A673 (cell line): ENCODE measurements around the gene SCAANT1. TPM values are rescaled to one million over a fixed set of nuclear protein-coding genes. Genes with fewer than 3 reads are reported as not detected.

ENCODE experiments used
- BruUV-seq: library from RNA; stranded (reverse); fragments of 400-500 nt; replicated peaks from 2 replicates; lab custom pipeline; 2021; lab: Mats Ljungman, UMichigan
- CTCF ChIA-PET: fragments of 300-600 bp; sonication (Branson Sonifier 250); formaldehyde crosslinking; loops from one replicate; lab custom pipeline; 2022; ENCODE audit warnings: antibody characterized with exemption; lab: Charles Lee
- POLR2A ChIA-PET: fragments of 300-600 bp; sonication (Branson Sonifier 250); formaldehyde crosslinking; loops from one replicate; lab custom pipeline; 2022; ENCODE audit warnings: antibody characterized with exemption; ENCODE audit not compliant: low non-redundant PET; lab: Charles Lee
- DNase-seq: peaks from one replicate; pipeline ENCODE4 v3.0.0-alpha.2; 2015; ENCODE audit warnings: low spot score
- H3K27ac ChIP-seq: fragments of 200-600 bp; sonication (generic); 2 replicates; pipeline ENCODE4 v1.5.1; 2016; ENCODE audit warnings: mixed run types, low read depth, mild to moderate bottlenecking, mixed read lengths, antibody characterized with exemption, low read length; ENCODE audit not compliant: poor library complexity, severe bottlenecking
- H3K27me3 ChIP-seq: fragments of 200-600 bp; sonication (generic); replicated peaks from 2 replicates; pipeline ENCODE4 v1.6.1; 2017; ENCODE audit warnings: mixed run types, low read depth, mild to moderate bottlenecking, mixed read lengths, antibody characterized with exemption, low read length; ENCODE audit not compliant: insufficient read depth, poor library complexity
- H3K36me3 ChIP-seq: fragments of 200-600 bp; sonication (generic); 2 replicates; pipeline ENCODE4 v1.6.1; 2016; ENCODE audit warnings: mixed run types, mild to moderate bottlenecking, mixed read lengths, antibody characterized with exemption, low read length; ENCODE audit not compliant: insufficient read depth, poor library complexity, severe bottlenecking
- H3K4me1 ChIP-seq: fragments of 200-600 bp; sonication (generic); 2 replicates; pipeline ENCODE4 v1.6.1; 2017; ENCODE audit warnings: mixed run types, mild to moderate bottlenecking, mixed read lengths, antibody characterized with exemption, low read length; ENCODE audit not compliant: insufficient read depth, poor library complexity, severe bottlenecking
- H3K4me3 ChIP-seq: fragments of 200-600 bp; sonication (generic); 2 replicates; pipeline ENCODE4 v1.5.1; 2016; ENCODE audit warnings: low read depth, mixed run types, mild to moderate bottlenecking, mixed read lengths, low read length; ENCODE audit not compliant: poor library complexity, severe bottlenecking
- H3K9me3 ChIP-seq: fragments of 200-600 bp; sonication (generic); 2 replicates; pipeline ENCODE4 v1.6.1; 2016; ENCODE audit warnings: mixed run types, low read depth, mild to moderate bottlenecking, mixed read lengths, antibody characterized with exemption, low read length; ENCODE audit not compliant: poor library complexity, severe bottlenecking
- EZH2 ChIP-seq: fragments of 200-600 bp; sonication (generic); IDR thresholded peaks from 2 replicates; pipeline ENCODE4 v1.6.1; 2017; ENCODE audit warnings: borderline replicate concordance, low read depth, mild to moderate bottlenecking, mixed read lengths, antibody characterized with exemption, low read length; ENCODE audit not compliant: poor library complexity, severe bottlenecking
- intact Hi-C: fragments of 100-400 bp; cut with micrococcal nuclease; formaldehyde crosslinking; loops from one replicate; pipeline ENCODE4 v1.10.0; 2022; ENCODE audit not compliant: unreplicated experiment
- total RNA-seq: library from RNA; stranded (reverse); gene quantifications from 2 replicates; pipeline ENCODE4 v1.2.3, GENCODE V29; 2021
- TF ChIP-seq, protein P1 (sequence below): fragments of 300-800, 200-600 bp; sonication (generic); conservative IDR thresholded peaks from 2 replicates; pipeline ENCODE4 v1.5.1; 2017; ENCODE audit warnings: low read depth, mild to moderate bottlenecking, antibody characterized with exemption, low read length, moderate library complexity, mixed read lengths

The SCAANT1 gene
- total RNA-seq, 1 experiment from 2014 or later: not detected

DNA sequence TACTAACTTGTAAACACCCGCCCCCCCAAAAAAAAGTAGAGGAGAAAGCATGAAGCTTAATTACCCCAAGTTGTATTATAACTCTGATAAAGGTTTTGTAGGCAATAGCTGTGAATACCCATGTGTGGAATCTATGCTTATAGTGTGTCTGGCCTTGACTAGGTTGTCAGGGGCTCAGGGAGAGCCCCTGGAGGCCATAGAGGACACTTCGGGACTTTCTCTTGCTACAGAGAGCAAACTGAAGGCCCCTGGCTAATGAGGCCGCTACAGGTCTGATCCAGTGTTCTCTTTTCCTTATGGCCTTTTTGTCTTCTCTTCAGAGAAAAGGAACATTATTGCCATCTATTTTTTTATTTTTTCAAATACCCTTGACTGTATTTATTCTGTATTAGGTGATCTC, 19.1 kb upstream of the SCAANT1 start:
- DNase-seq: no peak
- H3K9me3 ChIP-seq: no peaks in the 10 kb centered on the region
- H3K4me1 ChIP-seq: no peaks in the 10 kb centered on the region
- TF ChIP-seq, protein P1, sequence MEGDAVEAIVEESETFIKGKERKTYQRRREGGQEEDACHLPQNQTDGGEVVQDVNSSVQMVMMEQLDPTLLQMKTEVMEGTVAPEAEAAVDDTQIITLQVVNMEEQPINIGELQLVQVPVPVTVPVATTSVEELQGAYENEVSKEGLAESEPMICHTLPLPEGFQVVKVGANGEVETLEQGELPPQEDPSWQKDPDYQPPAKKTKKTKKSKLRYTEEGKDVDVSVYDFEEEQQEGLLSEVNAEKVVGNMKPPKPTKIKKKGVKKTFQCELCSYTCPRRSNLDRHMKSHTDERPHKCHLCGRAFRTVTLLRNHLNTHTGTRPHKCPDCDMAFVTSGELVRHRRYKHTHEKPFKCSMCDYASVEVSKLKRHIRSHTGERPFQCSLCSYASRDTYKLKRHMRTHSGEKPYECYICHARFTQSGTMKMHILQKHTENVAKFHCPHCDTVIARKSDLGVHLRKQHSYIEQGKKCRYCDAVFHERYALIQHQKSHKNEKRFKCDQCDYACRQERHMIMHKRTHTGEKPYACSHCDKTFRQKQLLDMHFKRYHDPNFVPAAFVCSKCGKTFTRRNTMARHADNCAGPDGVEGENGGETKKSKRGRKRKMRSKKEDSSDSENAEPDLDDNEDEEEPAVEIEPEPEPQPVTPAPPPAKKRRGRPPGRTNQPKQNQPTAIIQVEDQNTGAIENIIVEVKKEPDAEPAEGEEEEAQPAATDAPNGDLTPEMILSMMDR: no peak
- no peak for TF ChIP-seq EZH2
- no TSS peak for BruUV-seq
- no peak overlapping the region for H3K4me3 ChIP-seq
- CTCF ChIA-PET: no interaction called here
- H3K27ac ChIP-seq: no peak overlapping the region
- H3K27me3 ChIP-seq: no peaks in the 10 kb centered on the region
- intact Hi-C loops: no loop called here
- no peaks in the 10 kb centered on the region for H3K36me3 ChIP-seq
- POLR2A ChIA-PET: no interaction called here

DNA sequence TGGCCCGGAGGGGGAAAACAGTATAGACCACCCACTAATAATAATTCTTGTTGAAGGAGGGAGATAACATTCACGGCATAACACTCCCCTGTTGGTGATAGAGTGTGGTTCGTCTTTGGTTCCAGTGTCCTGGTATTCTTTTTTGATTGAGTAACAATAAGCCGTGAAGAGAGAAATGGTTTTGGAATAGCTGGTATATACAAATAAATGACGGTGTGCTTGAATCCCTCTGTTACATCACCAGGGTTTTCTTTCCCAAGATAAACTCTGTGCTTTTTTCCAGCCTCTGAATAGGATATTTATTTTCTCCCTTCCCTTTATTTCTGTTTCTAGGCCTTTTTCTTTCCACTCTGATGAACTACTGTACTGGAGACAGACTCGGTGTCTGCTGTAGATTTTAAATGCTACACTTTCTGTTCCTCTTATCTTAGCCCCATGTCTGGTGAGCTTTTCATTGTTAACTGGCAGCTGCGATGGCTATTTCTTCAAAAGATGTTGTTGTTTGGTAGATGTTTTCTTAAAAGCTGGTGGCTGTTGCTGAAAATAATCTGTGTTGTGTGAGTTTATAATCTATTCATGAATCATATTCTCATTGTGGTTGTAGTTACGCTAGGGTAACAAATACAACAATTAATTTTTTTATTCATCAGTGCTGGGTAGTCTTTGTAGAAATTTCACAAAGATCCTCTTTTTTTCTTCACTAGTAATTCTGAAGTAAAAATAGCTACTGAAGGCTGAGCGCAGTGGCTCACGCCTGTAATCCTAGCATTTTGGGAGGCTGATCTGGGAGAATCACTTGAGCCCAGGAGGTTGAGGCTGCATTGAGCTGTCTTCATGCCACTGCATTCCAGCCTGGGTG, 15.5 kb upstream of the SCAANT1 start:
- no TSS peak for BruUV-seq
- DNase-seq: no peak
- CTCF ChIA-PET: no interaction called here
- H3K27ac ChIP-seq: no peak overlapping the region
- TF ChIP-seq, protein P1: no peak
- no peak for TF ChIP-seq EZH2
- H3K9me3 ChIP-seq: no peaks in the 10 kb centered on the region
- no peaks in the 10 kb centered on the region for H3K27me3 ChIP-seq
- H3K4me3 ChIP-seq: no peak overlapping the region
- H3K36me3 ChIP-seq: no peaks in the 10 kb centered on the region
- H3K4me1 ChIP-seq: no peaks in the 10 kb centered on the region
- intact Hi-C loops: no loop called here
- POLR2A ChIA-PET: no interaction called here

DNA sequence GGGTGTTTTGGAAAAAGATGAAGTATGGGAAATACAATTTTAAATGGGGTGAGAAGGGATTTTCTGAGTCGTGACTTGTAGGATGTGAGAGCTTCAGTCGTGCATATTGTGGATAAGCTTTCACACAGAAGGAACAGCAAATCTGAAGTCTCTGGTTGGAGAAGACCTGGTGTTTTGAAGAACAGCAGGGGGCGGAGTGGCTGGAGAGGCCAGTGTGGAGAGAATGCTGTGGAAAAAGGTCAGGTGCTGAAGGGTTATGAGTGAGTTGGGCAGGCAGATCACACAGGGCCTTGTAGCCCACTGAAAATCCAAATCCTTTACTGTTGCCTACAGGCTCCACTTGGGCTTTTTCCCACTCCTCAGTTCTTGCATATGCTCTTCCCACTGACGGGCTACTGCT, 14.1 kb upstream of the SCAANT1 start:
- Histone ChIP-seq H3K4me1 (no peaks in the 10 kb centered on the region), H3K27ac (no peak overlapping the region), H3K9me3 (no peaks in the 10 kb centered on the region), H3K4me3 (no peak overlapping the region), H3K36me3 (no peaks in the 10 kb centered on the region), H3K27me3 (no peaks in the 10 kb centered on the region)
- no peak for DNase-seq
- no TSS peak for BruUV-seq
- no peak for TF ChIP-seq EZH2
- TF ChIP-seq, protein P1: no peak
- CTCF ChIA-PET: no interaction called here
- POLR2A ChIA-PET: no interaction called here
- intact Hi-C loops: no loop called here
